Muscle layer of colon (tissue), 2 donors: Measurements from ENCODE around the gene USP10.
A peak's percentile ranks its signal among the peaks of the same experiment; 100 is the strongest.
"Not testable (repeated sequence)": the region's sequence is repeated elsewhere in the genome, so short reads cannot be mapped to it uniquely, and the experiment has no call there.

Experiments
- H3K27ac ChIP-seq: one replicate; pipeline ENCODE4 v1.7.0; 2013; ENCODE audit warnings: low read depth, mild to moderate bottlenecking, low read length, moderate library complexity
- H3K27me3 ChIP-seq, 2 donors: one replicate each; pipeline ENCODE4 v1.7.0; 2013; ENCODE audit warnings: low read length in 2 of 2, mild to moderate bottlenecking in 2 of 2; ENCODE audit not compliant: insufficient read depth in 2 of 2, control insufficient read depth in 1 of 2
- H3K36me3 ChIP-seq: one replicate; pipeline ENCODE4 v1.7.0; 2013; ENCODE audit warnings: mild to moderate bottlenecking, low read length; ENCODE audit not compliant: insufficient read depth
- H3K4me1 ChIP-seq: one replicate; pipeline ENCODE4 v1.7.0; 2013; ENCODE audit warnings: mild to moderate bottlenecking, low read length; ENCODE audit not compliant: insufficient read depth
- H3K4me3 ChIP-seq, 2 donors: one replicate each; pipeline ENCODE4 v1.7.0; 2013; ENCODE audit warnings: low read length in 2 of 2, low read depth in 1 of 2, mild to moderate bottlenecking in 1 of 2, moderate library complexity in 1 of 2
- H3K9ac ChIP-seq: one replicate; pipeline ENCODE4 v1.7.0; 2013; ENCODE audit warnings: low read length
- H3K9me3 ChIP-seq: one replicate; pipeline ENCODE4 v1.7.0; 2013; ENCODE audit warnings: mild to moderate bottlenecking, low read length
- donor health status: abdominal sarcoma.
- donor health status: Adenocarcinoma of cecum.

USP10 gene

DNA sequence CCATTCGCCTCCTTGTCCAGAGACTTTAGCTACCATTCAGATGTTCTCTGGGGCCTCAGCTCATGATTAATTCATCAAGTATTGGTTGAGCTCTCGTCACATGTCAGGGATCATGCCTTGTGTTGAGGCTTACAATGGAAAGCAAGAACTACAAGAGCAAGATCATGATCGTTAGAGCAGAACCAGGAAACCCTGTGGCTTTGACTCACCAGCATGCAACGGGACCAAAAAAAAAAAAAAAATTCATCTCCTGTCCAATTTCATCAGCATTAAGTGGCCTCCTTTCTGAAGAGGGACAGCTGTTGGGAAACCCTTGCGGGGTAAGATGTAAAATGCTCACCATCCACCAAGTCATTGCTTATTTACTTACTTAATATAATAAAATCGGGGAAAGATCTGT is 12.1 kb upstream of the USP10 start:
- Histone ChIP-seq H3K27ac (no peak overlapping the region), H3K27me3 (no peaks in the 10 kb centered on the region), H3K4me1 (no peaks in the 10 kb centered on the region), H3K36me3 (no peaks in the 10 kb centered on the region), H3K9me3 (no peaks in the 10 kb centered on the region), H3K4me3 (no peak overlapping the region), H3K9ac (no peak overlapping the region)

DNA sequence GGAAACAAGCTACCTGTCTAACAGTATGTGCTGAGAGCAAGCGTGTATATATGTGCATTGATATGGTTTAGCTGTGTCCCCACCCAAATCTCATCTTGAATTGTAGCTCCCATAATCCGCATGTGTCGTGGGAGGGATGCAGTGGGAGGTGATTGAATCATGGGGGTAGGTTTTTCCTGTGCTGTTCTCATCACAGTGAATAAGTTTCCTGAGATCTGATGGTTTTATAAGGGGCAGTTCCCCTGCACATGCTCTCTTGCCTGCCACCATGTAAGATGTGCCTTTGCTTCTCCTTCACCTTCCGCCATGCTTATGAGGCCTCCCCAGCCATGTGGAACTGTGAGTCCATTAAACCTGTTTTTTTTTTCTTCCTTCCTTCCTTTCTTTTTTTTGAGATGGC is 11.6 kb upstream of the USP10 start:
- not testable (repeated sequence) for H3K9me3 ChIP-seq, H3K4me3 ChIP-seq, H3K27ac ChIP-seq, H3K4me1 ChIP-seq, H3K27me3 ChIP-seq, H3K9ac ChIP-seq, H3K36me3 ChIP-seq

DNA sequence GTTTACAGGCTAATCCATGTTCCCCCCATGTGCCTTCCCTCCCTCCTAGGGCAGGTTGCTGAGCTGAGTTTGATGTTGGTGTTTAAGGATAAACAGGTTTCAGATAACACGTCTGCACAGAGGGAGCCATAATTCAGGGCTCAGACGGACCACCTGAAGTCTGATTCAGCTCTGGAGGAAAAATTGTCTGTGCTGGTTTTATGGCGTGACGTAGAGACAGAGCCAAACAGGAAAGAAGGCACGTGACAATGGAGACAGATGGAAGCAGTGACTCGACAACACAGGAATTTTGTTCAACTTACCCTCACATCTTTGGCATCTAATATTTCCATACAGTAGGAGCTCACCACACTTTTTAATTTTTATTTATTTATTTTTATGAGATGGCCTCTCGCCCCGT is 10.7 kb upstream of the USP10 start:
- Histone ChIP-seq H3K36me3 (no peaks in the 10 kb centered on the region), H3K9me3 (no peaks in the 10 kb centered on the region), H3K9ac (no peak overlapping the region), H3K4me3 (no peak overlapping the region), H3K27me3 (no peaks in the 10 kb centered on the region), H3K4me1 (no peaks in the 10 kb centered on the region), H3K27ac (no peak overlapping the region)

DNA sequence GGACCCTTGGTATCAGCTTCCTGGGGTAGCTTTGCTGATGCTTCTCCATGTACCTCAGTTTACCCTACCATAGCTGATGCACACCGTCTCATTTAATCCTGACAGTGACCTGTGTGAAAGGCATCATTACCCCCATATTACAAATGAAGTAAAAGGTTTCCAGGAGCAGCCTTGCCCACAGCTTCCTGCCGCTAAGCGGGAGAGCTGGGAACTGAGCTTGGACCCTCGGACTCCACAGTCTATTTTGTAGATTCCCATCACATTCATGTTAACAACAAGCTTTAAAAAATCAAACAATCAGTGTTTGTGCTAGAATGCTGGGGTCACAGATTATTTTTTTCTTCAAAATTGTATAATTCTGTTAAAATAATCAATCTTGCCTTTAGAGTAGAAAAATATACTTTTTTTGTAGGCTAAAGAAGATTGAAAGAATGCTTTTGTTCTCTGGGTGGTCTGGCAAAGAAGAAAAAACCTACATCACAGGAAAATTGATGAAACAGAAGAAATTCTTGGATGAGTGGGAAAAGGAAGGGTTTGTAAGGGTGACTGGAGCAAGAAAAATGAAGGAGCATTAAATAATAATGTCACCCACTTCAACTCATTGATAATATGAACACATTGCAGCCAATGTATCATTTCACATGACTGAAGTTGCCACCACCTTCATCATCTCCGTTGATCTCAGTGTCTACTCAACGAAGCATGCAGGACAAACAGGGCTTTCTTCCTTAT is 9.5 kb upstream of the USP10 start:
- Histone ChIP-seq H3K9ac (no peak overlapping the region), H3K4me1 (no peaks in the 10 kb centered on the region), H3K27ac (no peak overlapping the region), H3K27me3 (no peaks in the 10 kb centered on the region), H3K9me3 (no peaks in the 10 kb centered on the region), H3K4me3 (no peak overlapping the region), H3K36me3 (no peaks in the 10 kb centered on the region)

DNA sequence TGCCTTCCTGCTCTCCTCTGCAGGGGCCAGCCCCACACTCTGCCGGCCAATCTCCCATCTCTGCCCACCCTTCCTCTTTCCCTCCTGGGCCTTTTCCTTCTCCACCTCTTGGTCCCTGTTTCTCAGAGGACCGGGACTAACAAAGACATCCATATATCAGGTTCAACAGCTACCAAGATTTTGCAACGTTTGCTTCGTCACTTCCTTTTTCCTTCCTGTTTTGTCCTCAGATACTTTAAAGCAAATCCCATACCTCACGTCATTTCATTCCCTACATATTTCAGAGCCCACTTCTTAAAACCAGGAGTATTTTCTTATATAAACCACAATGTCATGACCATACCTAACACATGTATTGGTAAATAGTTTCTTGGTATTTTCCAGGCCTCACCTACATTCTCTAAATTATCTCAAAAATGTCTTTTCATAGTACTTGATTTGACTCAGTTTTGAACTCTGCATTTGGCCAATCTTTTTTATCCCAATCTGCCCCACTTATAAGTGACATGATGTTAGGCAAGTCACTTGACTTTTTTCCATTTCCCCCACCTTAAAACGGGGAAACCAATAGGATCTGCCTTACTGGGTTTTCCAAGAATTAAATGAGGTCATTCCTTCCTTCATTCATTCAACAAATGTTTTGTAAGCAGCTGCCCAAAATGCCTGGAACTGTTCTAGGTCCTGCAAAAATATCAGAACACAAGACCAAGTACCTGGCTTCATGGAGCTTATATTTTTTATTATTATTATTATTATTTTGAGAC is 7.2 kb upstream of the USP10 start:
- H3K27ac ChIP-seq = no peak overlapping the region
- no peaks in the 10 kb centered on the region for H3K36me3 ChIP-seq
- no peaks in the 10 kb centered on the region for H3K9me3 ChIP-seq
- no peak overlapping the region for H3K4me3 ChIP-seq
- no peaks in the 10 kb centered on the region for H3K27me3 ChIP-seq
- H3K9ac ChIP-seq = no peak overlapping the region
- no peaks in the 10 kb centered on the region for H3K4me1 ChIP-seq

DNA sequence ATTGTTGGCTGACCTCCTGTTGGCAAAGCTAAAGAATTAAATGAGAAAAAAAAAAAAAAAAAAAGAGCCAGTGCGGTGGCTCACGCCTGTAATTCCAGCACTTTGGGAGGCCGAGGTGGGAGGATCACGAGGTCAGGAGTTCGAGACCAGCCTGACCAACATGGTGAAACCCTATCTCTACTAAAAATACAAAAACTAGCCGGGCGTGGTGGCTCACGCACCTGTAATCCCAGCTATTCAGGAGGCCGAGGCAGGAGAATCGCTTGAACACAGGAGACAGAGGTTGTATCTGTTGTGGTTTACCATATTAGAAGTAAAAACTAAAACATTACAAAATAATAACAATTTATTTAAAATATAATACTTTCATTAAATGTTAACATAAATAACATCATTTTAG is 5.9 kb upstream of the USP10 start:
- H3K9me3 ChIP-seq, H3K9ac ChIP-seq, H3K27me3 ChIP-seq, H3K4me3 ChIP-seq, H3K4me1 ChIP-seq, H3K36me3 ChIP-seq, H3K27ac ChIP-seq: not testable (repeated sequence)

DNA sequence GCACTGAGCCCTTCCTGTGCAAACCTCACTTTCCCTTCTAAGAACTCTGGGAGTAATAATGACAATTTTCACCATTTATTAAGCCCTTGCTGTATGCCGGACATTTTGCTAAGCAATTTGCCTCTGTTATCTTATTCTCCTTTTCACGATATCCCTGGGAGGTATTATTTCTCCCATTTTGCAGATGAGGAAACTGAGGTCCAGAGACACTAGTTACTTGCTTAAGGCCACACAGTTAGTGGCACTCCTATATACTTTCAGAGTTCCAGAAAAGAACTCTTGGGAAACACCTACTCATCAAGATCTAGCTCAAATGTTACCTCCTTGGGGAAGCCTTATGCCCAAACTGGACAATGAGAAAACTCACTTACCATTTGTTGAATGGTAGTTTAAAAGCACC is 4.8 kb upstream of the USP10 start:
- Histone ChIP-seq H3K9me3 (no peaks in the 10 kb centered on the region), H3K9ac (no peak overlapping the region), H3K27ac (no peak overlapping the region), H3K27me3 (no peaks in the 10 kb centered on the region), H3K36me3 (no peaks in the 10 kb centered on the region), H3K4me3 (no peak overlapping the region), H3K4me1 (peaks cover 5% of the 10 kb centered on the region)

DNA sequence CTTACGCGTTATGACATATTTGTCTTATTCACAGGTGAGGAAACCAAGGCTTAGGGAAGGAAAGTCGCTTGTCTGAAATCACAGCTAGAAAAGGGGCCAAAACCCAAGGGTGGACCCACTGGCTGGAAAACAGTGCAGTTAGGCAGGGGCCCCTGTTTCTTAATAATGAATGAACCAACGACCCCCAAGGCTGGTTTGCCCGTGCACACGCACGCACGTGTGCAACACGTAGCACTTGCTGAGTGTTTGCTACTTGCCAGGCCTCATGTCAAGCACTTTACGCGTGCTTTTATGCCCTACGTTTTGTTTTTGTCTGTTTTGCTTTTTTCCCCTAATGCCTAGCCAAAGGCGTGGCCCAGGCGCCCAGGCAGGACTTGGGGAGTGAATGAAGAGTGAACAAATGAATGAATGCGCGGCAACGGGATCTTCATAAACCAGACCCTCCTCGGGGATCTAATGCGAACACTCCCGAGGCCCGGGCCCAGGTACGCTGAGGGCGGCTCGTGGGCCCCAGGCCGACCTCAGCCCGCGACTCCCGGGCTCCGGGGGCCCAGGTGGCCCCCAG is 571 bp upstream of the USP10 start:
- Histone ChIP-seq H3K9me3 (no peaks in the 10 kb centered on the region), H3K27me3 (no peaks in the 10 kb centered on the region), H3K4me1 (peaks cover 10% of the 10 kb centered on the region), H3K36me3 (no peaks in the 10 kb centered on the region), H3K27ac (peak overlapping the region; percentile 68), H3K4me3 (peak overlapping the region; percentile 58 to 60), H3K9ac (no peak overlapping the region)

DNA sequence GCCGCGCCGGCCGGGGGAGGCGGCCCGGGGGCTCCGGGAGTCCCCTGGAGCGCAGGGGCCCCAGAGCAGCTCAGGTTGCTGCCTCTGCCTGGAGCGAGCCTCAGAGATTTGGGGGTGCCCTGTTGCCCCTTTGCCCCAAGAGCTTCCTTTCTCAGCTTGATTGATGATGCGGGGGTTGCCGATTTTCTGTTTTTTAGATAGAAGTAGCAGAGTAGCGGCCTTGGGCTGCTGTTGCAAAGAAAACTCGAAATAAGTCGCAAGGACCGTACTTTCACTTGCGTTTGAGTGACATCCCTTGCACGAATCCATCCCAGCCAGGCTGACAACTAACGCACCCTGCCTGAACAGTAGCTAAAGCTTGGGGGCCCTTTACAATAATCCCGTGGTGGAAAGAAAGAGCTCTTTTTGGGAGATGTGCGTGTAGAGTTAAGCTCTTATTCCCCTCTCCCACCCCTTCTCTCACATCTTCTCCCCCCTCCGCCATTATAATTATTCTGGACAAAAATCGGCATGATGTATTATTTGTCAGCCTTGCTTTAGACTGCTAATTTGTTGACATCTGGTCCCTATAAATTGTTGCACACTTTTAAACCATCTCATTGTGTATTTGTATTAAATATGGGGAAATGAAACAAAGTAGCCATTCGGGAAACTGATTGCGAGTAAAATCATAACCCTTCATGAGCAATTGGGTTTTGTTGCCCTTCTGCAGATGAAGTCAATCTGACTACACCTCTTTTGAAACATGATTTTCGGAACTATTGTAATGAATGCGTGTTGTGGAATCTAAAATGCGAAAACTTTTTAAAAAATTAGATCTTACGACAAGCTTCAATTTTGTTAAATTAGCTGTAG is 873 bp downstream of the USP10 start:
- Histone ChIP-seq H3K27ac (peak overlapping the region; percentile 81), H3K4me3 (peak overlapping the region; percentile 58 to 60), H3K4me1 (peaks cover 10% of the 10 kb centered on the region), H3K9ac (peak overlapping the region; percentile 17), H3K27me3 (no peaks in the 10 kb centered on the region), H3K36me3 (no peaks in the 10 kb centered on the region), H3K9me3 (no peaks in the 10 kb centered on the region)

DNA sequence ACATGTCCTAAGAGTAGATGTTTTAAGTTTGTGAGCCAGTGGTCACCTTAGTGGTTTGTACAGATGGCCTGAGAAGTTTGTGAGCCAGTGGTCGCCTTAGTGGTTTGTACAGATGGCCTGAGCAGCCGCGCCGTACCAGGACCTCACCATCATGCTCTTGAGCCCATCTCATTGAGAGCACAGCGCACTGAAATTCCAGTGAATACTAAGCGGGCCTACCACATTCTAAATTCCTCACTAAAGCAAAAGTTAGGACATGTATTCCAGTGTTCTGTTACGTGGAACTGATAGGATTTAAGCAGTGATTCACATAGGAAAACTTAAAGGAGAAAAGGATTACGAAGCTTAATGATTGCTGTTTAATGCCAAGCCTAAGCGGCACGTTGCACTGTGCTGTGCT is 3.9 kb downstream of the USP10 start:
- H3K27ac ChIP-seq = no peak overlapping the region
- no peaks in the 10 kb centered on the region for H3K27me3 ChIP-seq
- no peaks in the 10 kb centered on the region for H3K9me3 ChIP-seq
- no peak overlapping the region for H3K9ac ChIP-seq
- H3K4me3 ChIP-seq = no peak overlapping the region
- peaks cover 10% of the 10 kb centered on the region for H3K4me1 ChIP-seq
- H3K36me3 ChIP-seq = no peaks in the 10 kb centered on the region

DNA sequence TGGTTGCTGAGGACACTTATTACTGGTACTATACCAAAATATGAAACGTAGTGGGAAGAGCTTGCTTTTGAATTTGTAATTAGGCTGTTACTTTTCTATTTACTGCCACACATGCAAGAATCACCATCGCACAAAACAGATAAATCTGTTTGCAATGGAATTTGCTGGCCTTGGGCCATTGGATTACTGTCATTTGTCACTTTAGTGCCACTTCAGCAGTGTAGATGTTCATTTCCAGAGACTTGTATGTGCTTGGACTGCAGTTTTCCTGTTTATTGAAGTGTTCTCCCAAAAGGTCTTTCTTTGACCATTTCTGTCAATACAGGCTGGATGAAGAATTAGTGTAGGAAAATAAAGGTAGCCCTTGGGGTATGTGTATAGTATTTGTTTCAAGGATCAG is 4.5 kb downstream of the USP10 start:
- Histone ChIP-seq H3K27ac (no peak overlapping the region), H3K4me3 (no peak overlapping the region), H3K9me3 (no peaks in the 10 kb centered on the region), H3K36me3 (no peaks in the 10 kb centered on the region), H3K4me1 (peaks cover 6% of the 10 kb centered on the region), H3K9ac (no peak overlapping the region), H3K27me3 (no peaks in the 10 kb centered on the region)
